ENCODE measurements around the gene NCF1. TPM values are rescaled to one million over a fixed set of nuclear protein-coding genes. Genes with fewer than 3 reads are reported as not detected.
A peak's percentile ranks its signal among the peaks of the same experiment; 100 is the strongest.
"Not testable (repeated sequence)": the region's sequence is repeated elsewhere in the genome, so short reads cannot be mapped to it uniquely, and the experiment has no call there.

The NCF1 gene
- 1 to 10 TPM in 3 of 4 donors, under 1 TPM in 1; 0.79 to 3.0 (median 2.2) TPM for total RNA-seq
- 1.1 TPM for polyA plus RNA-seq
- long read RNA-seq, donor 1, partial matches to known transcripts = 0 of 3 reads
- long read RNA-seq, donor 1, other reads (novel, unspliced or antisense) = 2 of 3 reads
- long read RNA-seq, donor 2, partial matches to known transcripts = 0 of 1 reads
- long read RNA-seq, donor 2, other reads (novel, unspliced or antisense) = 0 of 1 reads
- long read RNA-seq, donor 3 = 0 reads
- long read RNA-seq, donor 4 = 0 reads

- H3K9me3 ChIP-seq (ENCODE audit: control insufficient read depth, low read length); DNase-seq; H3K4me3 ChIP-seq (ENCODE audit: low read length); H3K27me3 ChIP-seq (ENCODE audit: control insufficient read depth, insufficient read depth); H3K4me1 ChIP-seq (ENCODE audit: control insufficient read depth, insufficient read depth, low read length); intact Hi-C loops (cut with DNase I); H3K27ac ChIP-seq (ENCODE audit: low read length): not testable (repeated sequence)
- whole genome bisulfite sequencing = no CpG with 5 or more reads among the region's 21 CpGs
- peak; percentile 61 to 62 for ATAC-seq
Measured at GRCh38 chr7:74773760-74774750, at the start of gene NCF1. TSS of gene NCF1 (plus strand) at chr7:74774011. CDS start at chr7:74774032, 21 bp downstream.

- Histone ChIP-seq H3K27ac (ENCODE audit: low read length) (no peak overlapping the region), H3K27me3 (ENCODE audit: control insufficient read depth, insufficient read depth) (no peaks in the 10 kb centered on the region), H3K4me3 (ENCODE audit: low read length) (no peak overlapping the region), H3K9me3 (ENCODE audit: control insufficient read depth, low read length) (no peaks in the 10 kb centered on the region), H3K4me1 (ENCODE audit: control insufficient read depth, insufficient read depth, low read length) (no peaks in the 10 kb centered on the region)
- 89% methylated on average over 1 of the region's 1 CpG for whole genome bisulfite sequencing
- ATAC-seq (no peak), DNase-seq (no peak)
- intact Hi-C loops (cut with DNase I) = no loop called here
Measured at GRCh38 chr7:74725840-74726239, 48.0 kb upstream of the NCF1 start.

- Histone ChIP-seq H3K27ac (ENCODE audit: low read length) (no peak overlapping the region), H3K4me3 (ENCODE audit: low read length) (no peak overlapping the region), H3K27me3 (ENCODE audit: control insufficient read depth, insufficient read depth) (no peaks in the 10 kb centered on the region), H3K4me1 (ENCODE audit: control insufficient read depth, insufficient read depth, low read length) (no peaks in the 10 kb centered on the region), H3K9me3 (ENCODE audit: control insufficient read depth, low read length) (no peaks in the 10 kb centered on the region)
- no peak for ATAC-seq
- WGBS = 89% methylated on average over 8 of the region's 8 CpGs
- DNase-seq = no peak
- intact Hi-C loops (cut with DNase I) = no loop called here
Measured at GRCh38 chr7:74726309-74727101, 47.3 kb upstream of the NCF1 start.

GRCh38 chr7:74728686-74729085, 45.1 kb upstream of the NCF1 start:
- ATAC-seq; H3K27ac ChIP-seq (ENCODE audit: low read length); intact Hi-C loops (cut with DNase I); H3K27me3 ChIP-seq (ENCODE audit: control insufficient read depth, insufficient read depth); DNase-seq; H3K4me1 ChIP-seq (ENCODE audit: control insufficient read depth, insufficient read depth, low read length); H3K9me3 ChIP-seq (ENCODE audit: control insufficient read depth, low read length); H3K4me3 ChIP-seq (ENCODE audit: low read length): not testable (repeated sequence)
- WGBS = no CpG with 5 or more reads among the region's 10 CpGs

- H3K4me3 ChIP-seq (ENCODE audit: low read length); H3K27me3 ChIP-seq (ENCODE audit: control insufficient read depth, insufficient read depth); H3K27ac ChIP-seq (ENCODE audit: low read length); intact Hi-C loops (cut with DNase I); ATAC-seq; DNase-seq; H3K4me1 ChIP-seq (ENCODE audit: control insufficient read depth, insufficient read depth, low read length); H3K9me3 ChIP-seq (ENCODE audit: control insufficient read depth, low read length): not testable (repeated sequence)
- no CpG with 5 or more reads among the region's 5 CpGs for WGBS
Measured at GRCh38 chr7:74730186-74730585, 43.6 kb upstream of the NCF1 start.

GRCh38 chr7:74739974-74740703, 33.7 kb upstream of the NCF1 start:
- H3K9me3 ChIP-seq (ENCODE audit: control insufficient read depth, low read length); DNase-seq; H3K27me3 ChIP-seq (ENCODE audit: control insufficient read depth, insufficient read depth); ATAC-seq; H3K27ac ChIP-seq (ENCODE audit: low read length); H3K4me3 ChIP-seq (ENCODE audit: low read length); intact Hi-C loops (cut with DNase I); H3K4me1 ChIP-seq (ENCODE audit: control insufficient read depth, insufficient read depth, low read length): not testable (repeated sequence)
- WGBS = no CpG with 5 or more reads among the region's 14 CpGs

- H3K9me3 ChIP-seq (ENCODE audit: control insufficient read depth, low read length); H3K4me3 ChIP-seq (ENCODE audit: low read length); H3K27ac ChIP-seq (ENCODE audit: low read length); intact Hi-C loops (cut with DNase I); H3K4me1 ChIP-seq (ENCODE audit: control insufficient read depth, insufficient read depth, low read length); H3K27me3 ChIP-seq (ENCODE audit: control insufficient read depth, insufficient read depth); DNase-seq: not testable (repeated sequence)
- no CpG with 5 or more reads among the region's 9 CpGs for WGBS
- peak; percentile 83 to 91 for ATAC-seq
Measured at GRCh38 chr7:74743936-74744557, 29.8 kb upstream of the NCF1 start.

- H3K27me3 ChIP-seq (ENCODE audit: control insufficient read depth, insufficient read depth); intact Hi-C loops (cut with DNase I); H3K4me1 ChIP-seq (ENCODE audit: control insufficient read depth, insufficient read depth, low read length); H3K4me3 ChIP-seq (ENCODE audit: low read length); H3K9me3 ChIP-seq (ENCODE audit: control insufficient read depth, low read length); H3K27ac ChIP-seq (ENCODE audit: low read length); DNase-seq: not testable (repeated sequence)
- no CpG with 5 or more reads among the region's 9 CpGs for WGBS
- peak; percentile 85 to 91 for ATAC-seq
Measured at GRCh38 chr7:74753921-74754482, 19.8 kb upstream of the NCF1 start.

- DNase-seq; H3K27ac ChIP-seq (ENCODE audit: low read length); intact Hi-C loops (cut with DNase I); ATAC-seq; H3K4me3 ChIP-seq (ENCODE audit: low read length); H3K4me1 ChIP-seq (ENCODE audit: control insufficient read depth, insufficient read depth, low read length); H3K27me3 ChIP-seq (ENCODE audit: control insufficient read depth, insufficient read depth); H3K9me3 ChIP-seq (ENCODE audit: control insufficient read depth, low read length): not testable (repeated sequence)
- no CpG with 5 or more reads among the region's 5 CpGs for WGBS
Measured at GRCh38 chr7:74756673-74757072, 17.1 kb upstream of the NCF1 start.

GRCh38 chr7:74758268-74758667, 15.5 kb upstream of the NCF1 start:
- DNase-seq; H3K27ac ChIP-seq (ENCODE audit: low read length); H3K9me3 ChIP-seq (ENCODE audit: control insufficient read depth, low read length); H3K27me3 ChIP-seq (ENCODE audit: control insufficient read depth, insufficient read depth); H3K4me1 ChIP-seq (ENCODE audit: control insufficient read depth, insufficient read depth, low read length); ATAC-seq; H3K4me3 ChIP-seq (ENCODE audit: low read length); intact Hi-C loops (cut with DNase I): not testable (repeated sequence)
- no CpG with 5 or more reads among the region's 7 CpGs for WGBS

Measured in right cardiac atrium (tissue), 5 donors.